ENCODE data around the gene CDC42BPB.

Gene CDC42BPB

GRCh38 chr14:103009559-103009958 is 47.8 kb downstream of the CDC42BPB start:
- DNase-seq, result no peak

- DNase-seq, result no peak
These were observed 48.5 kb downstream of the CDC42BPB start for GRCh38 chr14:103008768-103009357.

GRCh38 chr14:103008126-103008525 is 49.2 kb downstream of the CDC42BPB start:
- no peak for DNase-seq

GRCh38 chr14:103007555-103007954 is 49.8 kb downstream of the CDC42BPB start:
- no peak for DNase-seq

- DNase-seq, result no peak
These were observed 50.3 kb downstream of the CDC42BPB start for GRCh38 chr14:103006991-103007520.

GRCh38 chr14:103006106-103006505 is 51.2 kb downstream of the CDC42BPB start:
- DNase-seq, result no peak

GRCh38 chr14:103003850-103004249 is 53.5 kb downstream of the CDC42BPB start:
- no peak for DNase-seq

GRCh38 chr14:103003351-103003615 is 54.1 kb downstream of the CDC42BPB start:
- DNase-seq, result no peak

- DNase-seq, result no peak
These were observed 54.6 kb downstream of the CDC42BPB start for GRCh38 chr14:103002578-103003350.

GRCh38 chr14:103001651-103002396 is 55.5 kb downstream of the CDC42BPB start:
- no peak for DNase-seq

- DNase-seq, result no peak
These were observed 56.1 kb downstream of the CDC42BPB start for GRCh38 chr14:103001226-103001625.

- no peak for DNase-seq
These were observed 56.9 kb downstream of the CDC42BPB start for GRCh38 chr14:103000291-103000921.

- no peak for DNase-seq
These were observed 58.0 kb downstream of the CDC42BPB start for GRCh38 chr14:102999227-102999895.

- no peak for DNase-seq
These were observed 59.0 kb downstream of the CDC42BPB start for GRCh38 chr14:102998393-102998792.

GRCh38 chr14:102996941-102997340 is 60.4 kb downstream of the CDC42BPB start:
- no peak for DNase-seq

GRCh38 chr14:102994689-102995088 is 62.7 kb downstream of the CDC42BPB start:
- no peak for DNase-seq

- DNase-seq, result no peak
These were observed 63.8 kb downstream of the CDC42BPB start for GRCh38 chr14:102993523-102993922.

- no peak for DNase-seq
These were observed 66.0 kb downstream of the CDC42BPB start for GRCh38 chr14:102991376-102991775.

- DNase-seq, result no peak
These were observed 69.3 kb downstream of the CDC42BPB start for GRCh38 chr14:102988054-102988453.

- DNase-seq, result no peak
These were observed 70.4 kb downstream of the CDC42BPB start for GRCh38 chr14:102986810-102987579.

GRCh38 chr14:102985665-102986064 is 71.7 kb downstream of the CDC42BPB start:
- DNase-seq, result no peak

Measured in activated CD4-positive, alpha-beta T cell treated with anti-CD3 and anti-CD28 coated beads for 4 hours (primary cell).